ENCODE data around the gene SLC9A9. TPM values are rescaled to one million over a fixed set of nuclear protein-coding genes. Genes with fewer than 3 reads are reported as not detected.

Gene SLC9A9
- total RNA-seq, 2 donors from 2014 or later, result 1.3 to 3.7 TPM

GRCh38 chr3:143830786-143831185 lies 17.5 kb downstream of the SLC9A9 start:
- Mint-ChIP-seq H3K27ac (no peak overlapping the region), H3K4me1 (peaks cover 7% of the 10 kb centered on the region), H3K36me3 (ENCODE audit: low read depth) (no peaks in the 10 kb centered on the region), H3K9me3 (no peaks in the 10 kb centered on the region), H3K27me3 (ENCODE audit: insufficient read depth) (peaks cover 4% of the 10 kb centered on the region), H3K4me3 (no peak overlapping the region)
- TF ChIP-seq CTCF (conservative IDR thresholded peaks at IDR 0.05), result no peak
- Histone ChIP-seq H3K27ac (ENCODE audit: low read depth, low read length) (no peak overlapping the region), H3K36me3 (ENCODE audit: control insufficient read depth, insufficient read depth, low read length) (no peaks in the 10 kb centered on the region), H3K9ac (ENCODE audit: extremely low read depth, low read length, poor library complexity, severe bottlenecking) (no peak overlapping the region), H3K4me1 (ENCODE audit: control insufficient read depth, insufficient read depth, low read length) (no peaks in the 10 kb centered on the region), H3K27me3 (ENCODE audit: control insufficient read depth, insufficient read depth, low read length, poor library complexity, severe bottlenecking) (no peaks in the 10 kb centered on the region), H3K9me3 (ENCODE audit: control insufficient read depth, low read length) (no peaks in the 10 kb centered on the region), H3K4me3 (ENCODE audit: low read length) (no peak overlapping the region)
- DNase-seq, result no peak

GRCh38 chr3:143830063-143830462 lies 18.2 kb downstream of the SLC9A9 start:
- TF ChIP-seq CTCF (conservative IDR thresholded peaks at IDR 0.05), result no peak
- Histone ChIP-seq H3K9ac (ENCODE audit: extremely low read depth, low read length, poor library complexity, severe bottlenecking) (no peak overlapping the region), H3K4me1 (ENCODE audit: control insufficient read depth, insufficient read depth, low read length) (no peaks in the 10 kb centered on the region), H3K27ac (ENCODE audit: low read depth, low read length) (no peak overlapping the region), H3K36me3 (ENCODE audit: control insufficient read depth, insufficient read depth, low read length) (no peaks in the 10 kb centered on the region), H3K27me3 (ENCODE audit: control insufficient read depth, insufficient read depth, low read length, poor library complexity, severe bottlenecking) (no peaks in the 10 kb centered on the region), H3K4me3 (ENCODE audit: low read length) (no peak overlapping the region), H3K9me3 (ENCODE audit: control insufficient read depth, low read length) (no peaks in the 10 kb centered on the region)
- H3K4me1 Mint-ChIP-seq, result peaks cover 6% of the 10 kb centered on the region
- no peaks in the 10 kb centered on the region for H3K9me3 Mint-ChIP-seq
- no peak overlapping the region for H3K27ac Mint-ChIP-seq
- H3K27me3 Mint-ChIP-seq (ENCODE audit: insufficient read depth), result peaks cover 3% of the 10 kb centered on the region
- 80 to 94% methylated on average over 1 to 2 of the region's 2 CpGs for WGBS, 2 experiments (ENCODE audit: insufficient coverage in 1 of 2, insufficient read length in 1 of 2)
- H3K4me3 Mint-ChIP-seq, result no peak overlapping the region
- DNase-seq, result no peak
- H3K36me3 Mint-ChIP-seq (ENCODE audit: low read depth), result no peaks in the 10 kb centered on the region

GRCh38 chr3:143827425-143827824 lies 20.8 kb downstream of the SLC9A9 start:
- DNase-seq, result no peak
- no peaks in the 10 kb centered on the region for H3K9me3 Mint-ChIP-seq
- no peak overlapping the region for H3K4me3 Mint-ChIP-seq
- TF ChIP-seq CTCF (conservative IDR thresholded peaks at IDR 0.05), result no peak
- 94 to 100% methylated on average over 1 to 2 of the region's 2 CpGs for WGBS, 2 experiments (ENCODE audit: insufficient coverage in 1 of 2, insufficient read length in 1 of 2)
- no peaks in the 10 kb centered on the region for H3K27me3 ChIP-seq (ENCODE audit: control insufficient read depth, insufficient read depth, low read length, poor library complexity, severe bottlenecking)
- H3K4me1 Mint-ChIP-seq, result peaks cover 5% of the 10 kb centered on the region
- H3K4me1 ChIP-seq (ENCODE audit: control insufficient read depth, insufficient read depth, low read length), result no peaks in the 10 kb centered on the region
- no peaks in the 10 kb centered on the region for H3K36me3 Mint-ChIP-seq (ENCODE audit: low read depth)
- H3K36me3 ChIP-seq (ENCODE audit: control insufficient read depth, insufficient read depth, low read length), result no peaks in the 10 kb centered on the region
- no peak overlapping the region for H3K4me3 ChIP-seq (ENCODE audit: low read length)
- H3K27ac ChIP-seq (ENCODE audit: low read depth, low read length), result no peak overlapping the region
- no peaks in the 10 kb centered on the region for H3K9me3 ChIP-seq (ENCODE audit: control insufficient read depth, low read length)
- no peak overlapping the region for H3K27ac Mint-ChIP-seq
- H3K9ac ChIP-seq (ENCODE audit: extremely low read depth, low read length, poor library complexity, severe bottlenecking), result no peak overlapping the region
- no peaks in the 10 kb centered on the region for H3K27me3 Mint-ChIP-seq (ENCODE audit: insufficient read depth)
